GM04503 (cell line): ENCODE results near the gene CCNO.

ENCODE experiments used
- DNase-seq: peaks from one replicate; pipeline ENCODE4 v3.0.0-alpha.2; 2012; ENCODE audit warnings: low read depth

The CCNO gene

DNA sequence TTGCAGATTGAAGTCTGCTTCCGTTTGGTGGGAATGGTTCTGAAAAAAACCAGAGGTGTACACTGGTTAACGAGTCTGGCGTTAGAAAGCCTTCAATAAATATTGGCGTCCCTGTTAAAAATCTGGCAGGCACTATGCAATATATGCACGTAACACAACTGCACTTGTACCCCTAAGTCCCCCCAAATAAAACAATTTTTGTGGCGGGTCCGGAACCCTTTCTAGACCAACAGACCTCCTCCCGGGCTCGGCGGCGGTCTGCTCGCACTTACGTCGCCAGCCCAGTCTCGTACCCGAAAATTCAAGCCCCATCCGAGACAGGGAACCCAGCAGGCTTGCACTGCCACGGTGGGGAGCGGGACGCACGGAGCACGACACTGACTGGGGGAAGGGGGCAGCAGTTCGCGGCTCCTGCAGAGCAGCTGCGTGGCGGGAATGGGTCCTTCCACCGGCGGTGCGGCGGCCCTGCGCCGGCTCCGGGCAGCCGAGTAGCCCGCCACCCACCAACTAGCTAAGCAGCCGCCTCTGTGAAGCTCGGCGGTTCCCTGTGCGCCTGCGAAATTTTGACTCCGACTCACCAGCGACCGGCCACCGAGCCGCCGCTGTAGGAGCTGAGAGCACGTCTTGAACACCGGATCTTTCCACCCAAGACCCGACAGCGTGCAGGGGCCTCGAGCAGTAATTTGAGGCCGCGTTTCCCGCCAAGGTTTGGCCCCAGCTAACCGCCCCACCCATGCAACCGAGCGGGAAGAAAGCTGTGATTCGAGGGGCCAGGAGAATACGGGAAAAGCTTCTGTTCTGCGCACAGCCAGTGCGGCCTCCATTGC is 10.2 kb downstream of the CCNO start:
- DNase-seq: no peak

DNA sequence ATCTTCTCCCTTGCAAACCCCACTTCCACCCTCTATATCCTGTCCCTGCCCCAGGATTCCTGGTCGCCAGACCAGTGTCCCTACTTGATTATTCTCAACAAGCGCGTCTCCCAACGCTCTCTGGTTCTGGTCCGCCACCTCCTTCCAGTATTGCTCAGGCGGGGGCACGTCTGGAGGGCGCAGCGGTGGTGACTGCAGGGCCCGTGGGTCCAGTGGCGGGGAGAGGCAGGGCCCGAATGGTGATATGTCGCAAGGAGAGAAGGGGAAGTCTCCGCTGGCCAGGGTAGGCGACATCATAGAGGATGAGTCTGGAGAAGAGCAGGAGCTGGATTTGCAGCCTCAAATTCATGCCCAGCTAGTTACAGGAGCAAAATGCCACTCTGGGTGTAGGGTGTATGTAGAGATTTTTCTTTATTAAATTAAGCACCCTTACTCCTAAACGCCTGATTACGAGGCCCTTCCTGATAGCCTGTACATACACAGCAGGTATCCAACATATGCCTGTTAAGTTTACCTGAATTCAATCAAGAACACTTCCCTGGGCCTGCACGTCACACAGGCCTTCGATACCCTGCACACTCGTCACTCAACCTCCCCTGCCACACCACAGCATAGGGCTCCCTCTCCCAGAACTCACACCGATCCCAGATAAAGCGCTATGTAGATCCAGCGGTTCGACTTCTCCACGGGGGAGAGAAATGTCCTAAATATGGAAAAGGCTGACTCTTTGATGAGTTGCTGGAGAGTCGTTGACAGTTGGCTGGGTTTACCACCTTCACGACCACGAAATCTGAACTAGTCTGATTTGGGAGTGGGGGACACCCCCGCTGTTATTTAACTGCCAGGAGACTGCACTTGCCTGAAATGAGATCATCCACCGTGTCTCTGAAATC is 11.1 kb downstream of the CCNO start:
- no peak for DNase-seq

DNA sequence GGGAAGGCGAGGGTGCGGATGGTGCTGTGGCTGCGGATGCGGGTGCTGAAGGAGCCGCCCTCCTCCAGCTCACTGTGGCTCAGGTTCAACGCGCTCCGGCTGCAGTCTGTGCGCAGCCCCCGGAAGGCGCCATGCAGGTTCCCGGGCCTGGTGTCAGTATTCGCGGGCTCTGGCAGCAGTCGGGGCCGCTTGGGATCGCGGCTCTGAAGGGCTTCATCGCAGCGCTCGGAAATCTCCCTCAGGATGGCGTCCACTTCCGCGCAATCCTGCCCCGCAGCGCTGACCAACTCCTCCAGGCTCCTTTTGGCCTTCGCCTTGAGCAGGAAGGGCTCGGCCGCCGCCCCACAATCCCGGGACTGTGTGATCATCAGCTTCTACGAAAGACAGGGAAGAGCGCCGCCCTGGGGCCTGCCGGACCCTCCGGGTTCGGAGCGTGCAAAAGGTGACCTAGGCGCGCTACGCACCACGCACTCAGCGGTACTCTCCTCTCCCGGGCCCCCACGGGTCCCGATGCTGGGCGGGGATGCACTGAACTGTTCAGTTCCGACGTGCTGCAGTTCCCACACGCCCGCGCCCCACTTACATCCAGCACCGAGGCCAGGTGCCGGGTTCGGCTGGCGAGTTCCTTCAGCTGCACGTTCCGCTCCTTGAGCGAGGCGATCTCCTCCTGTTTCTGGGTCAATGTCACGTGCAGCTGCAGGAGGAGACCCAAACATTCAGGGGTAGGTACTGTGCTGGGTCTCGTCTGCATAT is 12.8 kb downstream of the CCNO start:
- DNase-seq: no peak

GRCh38 chr5:55219770-55220169 is 13.6 kb downstream of the CCNO start:
- no peak for DNase-seq

DNA sequence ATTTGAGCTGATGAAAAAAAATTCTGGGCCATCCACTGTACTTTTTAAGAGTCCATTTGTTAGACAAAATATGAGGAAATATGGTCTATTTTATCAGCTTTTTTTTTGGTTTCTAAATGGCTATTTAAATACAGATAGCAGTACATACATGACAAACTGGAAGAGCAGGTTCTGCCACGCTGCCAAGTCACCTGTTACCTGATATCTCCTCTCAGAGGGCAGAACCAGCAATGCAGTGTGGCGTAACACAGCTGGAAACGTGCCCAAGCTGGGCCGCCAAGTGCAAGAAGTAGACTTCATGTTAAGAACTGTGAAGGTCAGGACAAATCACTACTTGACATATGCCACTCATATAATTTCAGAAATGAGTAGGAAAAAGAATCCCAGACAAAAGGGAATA is 14.4 kb downstream of the CCNO start:
- DNase-seq: no peak

DNA sequence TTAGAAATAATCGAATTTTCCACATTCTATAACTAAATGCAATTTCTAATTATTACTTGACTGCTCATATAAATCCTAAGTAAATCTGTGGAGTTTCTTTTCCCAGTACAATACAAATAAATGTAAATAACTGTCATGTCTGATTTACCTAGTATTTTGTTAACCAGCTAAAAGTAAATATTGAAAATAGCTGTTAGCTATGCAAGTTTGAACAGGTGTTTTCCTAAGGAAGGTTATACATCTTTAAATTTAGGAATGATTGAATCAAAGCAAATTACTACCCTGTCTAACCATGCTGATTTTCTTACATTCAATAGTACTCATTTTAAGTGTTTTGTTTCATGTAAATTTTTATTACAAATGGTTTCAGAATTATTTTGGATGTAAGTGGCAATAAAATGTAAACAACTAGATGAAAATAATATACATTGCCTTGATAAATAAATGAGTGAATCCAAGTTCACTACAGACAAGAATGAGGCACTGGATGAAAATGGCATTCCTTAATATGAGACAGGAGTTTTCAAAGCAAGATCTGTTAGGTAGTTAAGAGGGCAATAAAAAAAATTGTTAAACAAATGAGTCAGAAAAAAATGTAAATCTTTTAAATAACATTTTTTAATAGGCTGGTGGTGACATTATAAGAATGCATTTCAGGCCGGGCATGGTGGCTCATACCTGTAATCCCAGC is 22.1 kb downstream of the CCNO start:
- no peak for DNase-seq

GRCh38 chr5:55205001-55205400 is 28.4 kb downstream of the CCNO start:
- no peak for DNase-seq

GRCh38 chr5:55191165-55191564 is 42.2 kb downstream of the CCNO start:
- no peak for DNase-seq

DNA sequence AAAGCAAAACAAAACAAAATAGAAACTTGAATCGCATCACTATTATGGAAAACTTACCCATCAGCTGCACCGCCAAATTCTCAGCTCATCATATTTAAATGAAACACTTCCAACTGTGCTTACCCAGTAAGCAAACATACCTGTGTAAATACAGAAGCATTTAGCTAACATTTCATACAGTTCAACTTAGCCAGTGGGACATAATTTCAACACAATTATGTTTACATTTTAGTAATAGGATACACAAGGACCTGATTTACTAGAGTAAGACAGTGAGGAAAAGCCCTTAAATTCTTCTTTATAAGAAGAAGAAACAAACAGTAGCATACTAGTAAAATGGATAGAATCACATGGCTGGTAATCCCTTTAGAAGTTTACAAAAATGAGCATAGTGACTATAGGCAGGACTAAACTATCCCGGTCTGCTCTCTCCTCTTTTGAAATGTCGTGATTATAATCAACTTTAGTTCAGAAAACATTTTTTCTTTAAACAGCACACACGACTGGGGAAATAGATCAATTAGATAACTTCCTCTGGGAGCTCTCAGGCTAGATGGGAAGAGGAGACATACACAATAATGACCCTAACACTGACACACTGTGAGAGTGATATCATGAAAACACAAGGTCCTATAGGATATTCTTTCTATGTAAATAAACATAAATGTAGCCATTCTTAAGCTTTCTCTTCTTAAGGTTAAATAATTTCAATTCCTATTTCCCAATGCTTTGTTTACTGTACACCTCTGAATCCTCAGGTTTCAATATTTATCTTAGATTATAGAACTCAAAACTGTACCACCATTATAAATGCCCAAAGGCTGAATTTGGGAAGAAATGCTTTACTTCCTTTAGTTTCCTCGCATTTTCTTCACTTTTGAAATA is 44.5 kb downstream of the CCNO start:
- DNase-seq: no peak

DNA sequence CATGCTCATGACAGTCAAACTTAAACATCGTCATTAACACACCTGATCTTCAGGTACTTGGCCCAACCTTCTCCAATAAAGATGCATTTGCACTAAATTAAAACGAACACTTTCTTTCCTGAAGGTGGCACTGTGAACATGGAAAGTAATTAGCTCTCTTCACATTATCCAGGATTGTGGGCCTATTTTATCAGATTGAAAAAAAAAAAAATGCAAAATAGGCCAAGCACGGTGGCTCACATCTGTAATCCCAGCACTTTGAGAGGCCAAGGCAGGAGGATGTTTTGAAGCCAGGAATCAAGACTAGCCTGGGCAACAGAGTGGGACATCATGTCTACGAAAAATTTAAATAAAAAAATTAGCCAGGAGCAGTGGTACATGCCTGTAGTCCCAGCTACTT is 46.0 kb downstream of the CCNO start:
- DNase-seq: no peak
